ENCODE results near the gene RUNX1. TPM values are rescaled to one million over a fixed set of nuclear protein-coding genes. Genes with fewer than 3 reads are reported as not detected.
A peak's percentile ranks its signal among the peaks of the same experiment; 100 is the strongest.

Gene RUNX1
- total and polyA plus RNA-seq, 4 donors = 23.3 to 100 (median 33.4) TPM

GRCh38 chr21:34974162-34974981, 74.7 kb downstream of the RUNX1 start:
- no peaks in the 10 kb centered on the region for H3K27me3 ChIP-seq (ENCODE audit: control insufficient read depth in 3 of 3, insufficient read depth in 3 of 3, low read length in 2 of 3)
- H3K4me1 ChIP-seq (ENCODE audit: control insufficient read depth in 5 of 5, insufficient read depth in 5 of 5, low read length in 5 of 5) = peaks cover 0 to 12% (median under 1%) of the 10 kb centered on the region in 5 donors
- WGBS, 2 donors = 79 to 90% methylated on average over 11 of the region's 11 CpGs
- H3K9me3 ChIP-seq (ENCODE audit: control insufficient read depth in 4 of 4, insufficient read depth in 3 of 4, low read length in 3 of 4) = no peaks in the 10 kb centered on the region
- no peak for DNase-seq
- ATAC-seq (ENCODE audit: insufficient read depth, low FRiP score) = peak; percentile 47
- no peaks in the 10 kb centered on the region for H3K36me3 ChIP-seq (ENCODE audit: control insufficient read depth in 4 of 4, insufficient read depth in 4 of 4, low read length in 4 of 4)
- no peak overlapping the region for H3K9ac ChIP-seq (ENCODE audit: insufficient read depth in 1 of 2, low read length in 2 of 2)
- H3K4me3 ChIP-seq = no peak overlapping the region
- TF ChIP-seq CTCF (IDR thresholded peaks at IDR 0.05; ENCODE audit: control extremely low read depth, extremely low read depth) = no peak
- H3K27ac ChIP-seq (ENCODE audit: low read depth in 1 of 2, low read length in 1 of 2) = no peak overlapping the region

DNA sequence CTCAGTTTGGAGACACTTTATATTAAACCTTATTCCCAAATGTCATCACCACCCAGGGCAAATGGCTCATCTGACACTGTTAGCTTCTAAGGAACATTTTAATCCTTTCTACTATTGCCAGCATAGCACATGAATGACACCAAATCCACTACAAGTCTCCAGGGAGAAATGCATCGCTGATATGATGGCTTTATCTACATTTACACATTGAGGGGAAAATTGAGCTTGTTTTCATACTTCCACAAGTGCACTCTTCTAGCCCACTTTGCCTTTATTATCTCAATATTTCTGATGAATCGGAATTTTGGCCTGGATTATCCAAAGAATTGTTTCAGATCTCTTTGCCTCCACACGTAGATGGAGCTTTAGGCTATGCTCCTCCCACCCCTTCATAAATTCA, 75.4 kb downstream of the RUNX1 start:
- no peak for TF ChIP-seq CTCF (IDR thresholded peaks at IDR 0.05; ENCODE audit: control extremely low read depth, extremely low read depth)
- ATAC-seq (ENCODE audit: insufficient read depth, low FRiP score) (no peak), DNase-seq (no peak)
- H3K9me3 ChIP-seq (ENCODE audit: control insufficient read depth in 4 of 4, insufficient read depth in 3 of 4, low read length in 3 of 4) = no peaks in the 10 kb centered on the region
- H3K4me1 ChIP-seq (ENCODE audit: control insufficient read depth in 5 of 5, insufficient read depth in 5 of 5, low read length in 5 of 5) = peaks cover 0 to 19% (median 7%) of the 10 kb centered on the region in 5 donors
- no peaks in the 10 kb centered on the region for H3K36me3 ChIP-seq (ENCODE audit: control insufficient read depth in 4 of 4, insufficient read depth in 4 of 4, low read length in 4 of 4)
- H3K4me3 ChIP-seq = no peak overlapping the region
- no peak overlapping the region for H3K9ac ChIP-seq (ENCODE audit: insufficient read depth in 1 of 2, low read length in 2 of 2)
- H3K27ac ChIP-seq (ENCODE audit: low read depth in 1 of 2, low read length in 1 of 2) = no peak overlapping the region
- WGBS, 2 donors = 87 to 95% methylated on average over 3 of the region's 3 CpGs
- H3K27me3 ChIP-seq (ENCODE audit: control insufficient read depth in 3 of 3, insufficient read depth in 3 of 3, low read length in 2 of 3) = no peaks in the 10 kb centered on the region

- ATAC-seq (ENCODE audit: insufficient read depth, low FRiP score) = no peak
Measured at GRCh38 chr21:34971656-34972055, 77.4 kb downstream of the RUNX1 start.

More at GRCh38 chr21:34971656-34972055, 77.4 kb downstream of the RUNX1 start:
- Histone ChIP-seq H3K27me3 (ENCODE audit: control insufficient read depth in 3 of 3, insufficient read depth in 3 of 3, low read length in 2 of 3) (no peaks in the 10 kb centered on the region), H3K27ac (ENCODE audit: low read depth in 1 of 2, low read length in 1 of 2) (no peak overlapping the region), H3K4me3 (no peak overlapping the region), H3K9ac (ENCODE audit: insufficient read depth in 1 of 2, low read length in 2 of 2) (no peak overlapping the region), H3K4me1 (ENCODE audit: control insufficient read depth in 5 of 5, insufficient read depth in 5 of 5, low read length in 5 of 5) (peaks cover 0 to 28% (median 10%) of the 10 kb centered on the region in 5 donors), H3K36me3 (ENCODE audit: control insufficient read depth in 4 of 4, insufficient read depth in 4 of 4, low read length in 4 of 4) (no peaks in the 10 kb centered on the region), H3K9me3 (ENCODE audit: control insufficient read depth in 4 of 4, insufficient read depth in 3 of 4, low read length in 3 of 4) (no peaks in the 10 kb centered on the region)
- TF ChIP-seq CTCF (IDR thresholded peaks at IDR 0.05; ENCODE audit: control extremely low read depth, extremely low read depth) = no peak
- DNase-seq = no peak
- 44 to 66% methylated on average over 1 of the region's 1 CpG for WGBS, 2 donors

All from lung (tissue), 12 donors.